Stimulated activated CD4-positive, alpha-beta T cell treated with anti-CD3 and anti-CD28 coated beads, Interleukin-1b, Interleukin-23, amount 100 ng/mL, for 24 hours (primary cell): ENCODE results near the gene LSM6.

Experiments
- DNase-seq, 4 experiments: peaks; one replicate each; pipeline ENCODE4 v3.0.0-alpha.2; 2020; ENCODE audit warnings: low read depth in 4 of 4, low spot score in 1 of 4

LSM6 gene

DNA sequence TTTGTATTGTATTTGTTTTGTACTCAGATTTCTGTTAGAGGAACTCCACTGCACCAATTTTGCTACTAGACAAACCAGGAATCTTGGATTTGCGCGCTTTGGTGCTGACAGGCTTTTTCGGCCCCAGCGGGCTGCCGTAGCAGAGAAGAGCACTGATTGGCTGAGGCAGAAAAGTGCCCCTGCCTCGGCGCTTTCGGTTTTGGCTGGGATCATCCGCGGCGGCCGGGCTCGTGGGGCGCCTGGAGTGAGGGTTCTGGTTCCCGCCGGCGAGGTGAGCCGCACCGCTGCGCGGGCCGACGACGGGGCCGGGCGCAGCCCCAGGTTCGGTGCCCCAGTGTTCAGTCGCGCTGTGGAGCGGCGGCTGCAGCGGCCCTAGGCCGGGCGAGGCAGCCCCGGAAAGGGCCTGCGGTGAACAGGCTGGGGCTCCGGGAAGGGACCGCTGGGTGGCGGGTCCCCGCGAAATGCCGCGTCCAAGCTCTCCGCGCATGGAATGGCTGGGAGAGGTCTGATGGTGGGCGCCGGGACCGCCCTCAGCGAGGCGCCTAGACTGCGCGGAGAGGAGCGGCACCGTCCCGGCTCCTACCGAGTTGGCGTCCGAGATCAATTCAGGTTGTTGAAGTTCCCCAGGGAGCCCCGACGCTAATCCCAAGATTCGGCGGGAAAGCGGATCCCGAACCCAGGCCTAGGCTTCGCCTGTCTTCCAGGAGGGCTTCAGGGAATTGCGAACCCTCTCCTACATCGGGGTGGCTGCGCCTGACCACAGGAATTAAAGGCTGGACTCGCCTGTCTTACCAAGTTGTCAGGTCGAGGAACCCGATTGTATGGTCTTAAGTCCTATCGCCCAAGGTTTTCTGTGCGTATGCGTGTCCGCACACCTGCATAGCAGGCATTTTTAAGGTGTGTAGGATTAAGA lies at the start of gene LSM6:
LSM6 (plus strand) TSS at position 178 of the 913 bp plus-strand sequence. CDS start 7,204 bp downstream, outside the sequence.
- peak; percentile 54 to 76 (median 70) for DNase-seq

GRCh38 chr4:146132445-146132844 lies 43.1 kb upstream of the LSM6 start:
- DNase-seq = peak in 2 of 4 experiments; percentile 1 to 46

- no peak for DNase-seq
Measured at GRCh38 chr4:146134761-146135445, 40.6 kb upstream of the LSM6 start.

DNA sequence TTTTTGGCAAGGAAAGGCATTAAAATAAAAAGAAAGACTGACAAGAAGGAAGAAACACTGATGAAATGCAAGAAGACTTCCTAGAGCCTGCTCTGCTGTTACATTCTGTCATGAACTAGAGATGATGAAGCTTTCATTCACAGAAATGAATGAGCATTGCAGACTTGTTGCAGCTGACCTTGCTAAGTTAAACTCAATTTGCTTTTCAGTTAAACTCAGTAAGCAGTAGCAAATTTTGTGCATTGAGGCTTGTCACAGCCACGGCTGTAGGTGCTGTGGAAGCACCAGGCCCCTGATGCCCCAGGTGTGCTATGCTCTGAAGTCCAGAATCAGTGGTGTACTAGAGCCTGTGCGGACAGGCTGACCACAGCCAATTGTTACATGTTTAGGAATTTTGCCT lies 39.6 kb upstream of the LSM6 start:
- no peak for DNase-seq

DNA sequence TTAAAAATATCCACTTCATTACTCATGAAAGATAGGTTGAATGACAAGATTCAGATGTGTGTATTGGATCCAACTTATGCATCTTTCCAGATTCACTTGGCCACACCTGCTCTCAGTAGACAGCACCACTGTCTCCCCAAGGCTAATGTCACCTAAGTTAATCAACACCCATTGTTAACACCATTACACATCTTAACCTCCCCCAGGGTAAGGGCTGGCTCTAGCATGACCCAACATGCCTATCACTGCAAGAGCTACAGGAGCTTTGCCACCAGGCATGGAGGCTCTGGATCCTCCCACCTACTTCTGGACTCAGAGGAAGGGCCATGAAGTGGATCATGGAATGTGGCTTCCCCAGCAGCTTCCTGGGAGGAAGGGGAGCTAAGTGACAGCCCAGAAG lies 32.8 kb upstream of the LSM6 start:
- DNase-seq = no peak

DNA sequence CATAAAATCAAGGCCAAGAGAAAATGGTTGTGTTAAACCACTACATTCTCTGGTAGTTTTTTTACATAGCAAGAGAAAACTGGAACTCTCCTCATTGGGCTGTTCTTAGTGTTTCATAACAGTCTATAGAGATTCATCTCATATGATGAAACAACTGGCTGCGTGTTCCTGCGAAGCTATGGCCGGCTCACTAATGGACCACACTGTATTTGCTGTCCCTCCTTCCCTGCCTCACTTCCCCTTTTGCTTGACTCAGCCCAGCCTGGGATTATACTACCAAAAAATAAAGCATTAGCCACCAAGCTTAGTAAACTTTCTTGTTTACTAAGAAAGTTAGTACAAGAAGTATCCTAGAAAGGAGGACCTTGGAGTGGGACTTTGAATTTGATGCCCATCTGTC lies 31.6 kb upstream of the LSM6 start:
- DNase-seq = no peak

DNA sequence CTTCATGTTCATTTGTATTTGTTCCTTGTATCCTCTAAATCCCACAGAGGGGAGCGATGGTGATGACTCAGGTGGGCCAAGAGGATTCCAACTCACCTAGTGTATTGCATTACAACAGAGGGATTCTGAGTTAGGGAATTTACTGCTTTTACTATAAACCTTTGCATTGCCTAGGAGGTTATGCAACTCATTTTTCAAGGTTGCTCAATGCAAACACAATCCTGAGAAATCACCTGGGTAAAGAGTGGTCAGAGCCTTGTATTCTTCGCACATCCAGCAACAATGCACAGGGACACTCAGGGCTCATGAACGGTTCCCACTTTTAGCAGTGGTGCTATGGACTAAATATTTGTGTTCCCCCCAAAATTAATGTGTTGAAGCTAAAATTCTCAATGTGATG lies 28.6 kb upstream of the LSM6 start:
- DNase-seq = no peak

DNA sequence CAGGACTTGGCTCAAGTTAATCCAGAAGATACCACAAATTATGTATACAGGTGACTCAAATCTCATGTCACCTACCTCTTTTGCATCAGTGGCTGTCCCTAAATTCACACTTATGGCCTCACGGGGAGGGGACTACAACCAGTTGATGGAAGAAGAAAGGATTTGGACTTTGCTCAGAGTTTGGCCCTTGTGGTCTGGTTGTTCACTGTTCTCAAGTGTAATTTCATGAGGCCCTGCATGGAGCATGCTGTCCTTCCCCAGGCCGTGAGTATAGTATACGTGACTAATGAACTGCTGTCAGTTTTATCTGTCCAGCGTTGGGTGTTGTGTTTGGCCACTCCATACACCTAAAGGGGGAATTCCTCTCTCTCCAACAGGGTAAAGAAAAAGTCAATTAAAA lies 27.5 kb upstream of the LSM6 start:
- no peak for DNase-seq

- DNase-seq = no peak
Measured at GRCh38 chr4:146154057-146154456, 21.5 kb upstream of the LSM6 start.

DNA sequence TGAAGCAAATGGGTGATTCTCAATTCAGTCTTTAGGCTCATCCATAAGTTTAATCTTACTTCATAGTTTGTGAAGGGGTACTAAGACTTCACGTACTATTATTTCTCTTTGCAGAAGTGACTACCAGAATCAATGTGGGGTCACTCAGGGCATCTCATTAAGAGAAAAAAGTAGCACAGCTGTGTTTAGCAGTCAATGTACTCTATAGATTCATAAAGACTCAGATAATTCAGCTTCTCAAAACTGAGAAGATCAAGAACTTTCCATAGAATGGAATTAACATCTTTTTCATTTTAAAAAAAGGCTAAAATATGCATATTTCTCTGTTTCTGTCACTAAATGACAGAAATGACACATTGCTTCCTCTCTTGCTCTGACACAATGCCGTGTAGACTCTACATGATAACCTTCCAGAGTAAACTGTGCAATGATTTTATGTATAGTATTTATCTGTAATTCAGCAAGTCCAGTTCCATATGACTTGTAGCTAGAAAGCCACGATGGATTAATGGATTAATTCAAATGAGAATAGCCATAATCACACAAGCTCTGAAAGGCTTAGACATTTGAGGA lies 20.3 kb upstream of the LSM6 start:
- DNase-seq = no peak

DNA sequence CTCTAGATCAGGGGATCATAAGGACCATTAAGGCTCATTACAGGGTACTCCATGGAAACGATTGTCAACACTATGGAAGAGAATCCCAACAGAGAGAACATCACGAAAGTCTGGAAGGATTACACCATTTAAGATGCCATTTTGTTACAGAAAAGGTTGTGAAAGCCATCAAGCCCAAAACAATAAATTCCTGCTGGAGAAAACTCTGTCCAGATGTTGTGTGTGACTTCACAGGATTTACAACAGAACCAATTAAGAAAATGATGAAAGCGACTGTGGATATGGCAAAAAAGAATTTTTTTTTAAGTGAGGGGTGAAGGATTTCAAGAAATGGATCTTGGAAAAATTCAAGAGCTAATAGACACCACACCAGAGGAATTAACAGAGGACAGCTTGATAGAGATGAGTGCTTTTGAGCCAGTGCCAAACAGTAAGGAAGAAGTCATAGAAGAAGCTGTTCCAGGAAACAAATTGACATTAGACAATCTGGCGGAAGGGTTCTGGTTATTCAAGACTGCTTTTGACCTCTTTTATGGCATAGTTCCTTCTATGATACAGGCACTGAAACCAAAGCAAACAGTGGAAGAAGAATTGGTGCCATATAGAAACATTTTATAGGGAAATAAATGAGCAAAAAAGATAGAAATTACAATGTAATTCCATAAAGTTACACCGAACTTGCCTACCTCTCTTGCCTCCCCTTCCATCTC lies 17.3 kb upstream of the LSM6 start:
- no peak for DNase-seq

DNA sequence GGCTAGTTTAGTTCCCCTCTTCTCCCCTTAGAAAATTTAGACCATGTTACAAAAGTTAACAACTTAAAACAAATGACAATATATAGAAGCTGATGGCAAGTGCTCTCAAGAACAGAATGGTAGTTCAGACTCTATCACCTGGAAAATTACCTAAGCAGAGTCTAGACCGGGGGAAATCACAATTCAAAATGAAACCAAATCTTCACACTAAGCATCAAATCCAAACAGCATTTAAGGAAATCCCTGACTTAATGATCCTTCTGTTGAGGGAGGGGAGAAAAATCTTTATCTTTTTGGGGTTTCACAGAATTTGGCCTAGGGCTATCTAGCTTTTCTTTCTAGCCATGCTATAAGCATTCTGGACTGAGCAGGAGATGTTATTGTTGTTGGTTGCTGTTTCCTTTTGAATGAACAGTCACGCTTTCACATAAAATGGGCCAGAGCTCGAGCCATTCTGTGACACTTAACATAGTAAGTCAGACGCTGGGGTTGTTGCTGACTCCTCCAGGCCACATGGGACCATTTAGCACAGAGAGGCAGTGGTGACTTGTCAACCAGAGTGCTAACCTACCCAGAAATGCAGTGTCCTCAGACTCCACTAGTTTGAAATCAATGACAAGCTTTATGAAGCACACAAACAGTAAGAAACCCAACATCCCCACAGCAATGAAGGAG lies 16.0 kb upstream of the LSM6 start:
- DNase-seq = no peak

DNA sequence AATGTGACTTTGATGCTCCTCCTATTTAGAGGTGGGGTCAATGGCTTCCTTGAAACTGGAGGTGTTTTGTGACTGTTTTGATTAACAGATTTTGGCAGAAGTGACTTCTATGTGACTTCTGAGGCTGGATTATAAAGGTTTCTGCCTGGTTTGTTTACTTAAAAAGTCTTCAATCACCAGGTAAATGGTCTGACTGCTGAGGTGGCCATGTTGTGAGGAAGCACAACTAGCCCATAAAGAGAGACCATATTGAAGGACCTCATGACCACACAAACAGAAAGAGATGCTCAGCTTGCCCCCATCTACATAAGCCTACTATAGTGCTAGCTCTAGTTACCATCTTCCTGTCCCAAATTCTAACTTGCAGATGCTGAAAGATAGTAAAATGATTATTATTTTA lies 14.3 kb upstream of the LSM6 start:
- DNase-seq = no peak

DNA sequence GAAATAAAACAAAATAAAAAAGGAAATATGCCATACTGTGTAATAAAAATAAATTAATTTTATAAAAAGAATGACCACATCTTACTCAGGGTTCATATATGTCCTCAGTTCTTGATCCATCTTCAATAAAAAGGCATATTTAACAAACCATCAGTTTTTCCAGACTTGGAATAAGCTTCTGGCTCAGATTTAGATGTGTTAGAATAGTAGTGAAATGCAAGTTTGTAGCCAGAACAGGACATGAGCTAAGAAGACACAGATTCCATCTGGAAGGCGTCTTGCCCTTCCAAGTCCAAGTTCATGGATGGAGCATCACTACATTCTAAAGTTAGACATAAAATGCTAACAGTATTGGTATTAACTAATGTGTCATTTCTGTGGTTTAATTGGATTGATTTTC lies 10.3 kb upstream of the LSM6 start:
- DNase-seq = no peak

- DNase-seq = no peak
Measured at GRCh38 chr4:146165840-146166239, 9.7 kb upstream of the LSM6 start.

DNA sequence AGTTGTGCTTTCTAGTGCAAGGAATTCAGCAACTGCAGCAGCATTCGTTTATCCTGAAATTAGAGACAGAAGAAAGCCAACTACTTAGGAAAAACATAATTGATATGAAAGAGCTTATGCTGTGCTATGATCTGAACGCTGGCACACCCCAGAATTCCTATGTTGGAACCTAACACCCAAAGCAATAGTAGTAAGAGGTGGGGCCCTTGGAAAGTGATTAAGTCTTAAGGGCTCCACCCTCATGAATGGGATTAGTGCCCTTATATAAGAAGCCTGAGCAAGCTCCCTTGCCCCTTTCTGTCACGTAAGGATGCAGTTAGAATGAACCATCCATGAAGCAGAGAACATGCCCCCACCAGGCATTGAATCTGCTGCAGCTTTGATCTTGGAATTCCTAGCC lies 5.4 kb upstream of the LSM6 start:
- DNase-seq = no peak

- DNase-seq = no peak
Measured at GRCh38 chr4:146176891-146177290, 1.4 kb downstream of the LSM6 start.

DNA sequence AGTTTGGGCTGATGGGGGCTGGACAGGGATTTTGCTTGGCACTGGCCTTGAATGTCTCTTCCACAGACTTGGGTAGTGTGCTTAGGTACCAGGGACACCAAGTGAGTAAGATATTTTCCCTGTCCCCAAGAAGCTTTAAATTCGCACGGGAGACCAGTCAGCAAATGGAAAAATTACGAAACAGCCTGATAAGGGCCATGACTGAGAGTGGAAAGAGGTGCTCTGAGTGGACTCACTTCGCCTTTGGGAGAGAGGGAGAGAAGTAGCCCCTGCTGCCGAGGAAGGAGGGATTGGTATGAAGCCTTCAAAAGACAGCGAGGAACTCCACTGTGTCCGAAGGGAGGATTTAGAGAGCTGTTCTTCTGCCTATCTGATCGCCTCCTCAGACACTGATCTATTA lies 2.6 kb downstream of the LSM6 start:
- DNase-seq = no peak

DNA sequence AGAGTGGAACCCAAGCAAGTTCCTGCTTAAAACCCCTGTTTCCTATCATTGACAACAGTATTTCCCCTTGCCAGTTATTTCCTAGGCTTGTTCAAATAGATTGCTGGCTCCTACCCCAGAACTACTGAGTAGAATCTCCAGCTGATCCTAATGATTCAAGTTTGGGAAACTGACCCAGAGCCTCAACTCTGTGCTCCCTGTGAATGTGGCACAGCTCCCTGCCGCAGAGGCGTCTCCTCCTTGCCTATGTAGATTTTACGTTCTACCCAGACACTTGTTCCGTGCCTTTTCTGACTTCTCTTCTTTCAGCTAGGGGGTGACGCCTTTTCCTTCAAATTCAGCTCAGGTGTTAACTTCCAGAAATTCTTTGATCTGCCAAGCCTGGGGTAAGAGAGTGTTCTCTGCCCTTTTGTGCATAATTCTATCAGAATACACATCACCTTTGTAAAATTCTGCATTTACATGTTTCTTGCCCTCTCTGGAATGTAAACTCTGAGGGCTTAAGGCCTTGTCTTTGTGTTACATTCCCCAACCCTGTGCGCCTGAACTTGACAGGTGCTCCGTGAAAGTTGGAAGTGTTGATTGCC lies 4.4 kb downstream of the LSM6 start:
- DNase-seq = no peak

DNA sequence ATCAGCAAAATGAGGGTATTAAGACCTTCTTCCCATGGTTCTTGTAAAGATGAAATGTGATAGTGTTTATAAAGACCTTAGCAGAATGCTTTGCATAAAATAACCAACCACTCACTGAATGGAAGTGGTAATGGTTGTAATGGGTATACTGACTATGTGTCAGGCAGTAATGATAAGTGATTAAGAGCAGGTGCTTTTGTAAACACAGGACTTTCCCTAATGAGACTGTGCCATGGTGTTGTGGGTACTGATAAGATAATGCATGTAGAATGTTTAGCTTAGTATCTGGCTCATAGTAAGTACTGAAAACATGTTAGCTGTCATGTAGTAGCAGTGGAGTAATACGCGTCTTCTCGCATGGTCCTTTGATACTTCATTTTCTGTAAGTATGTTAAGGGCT lies 6.9 kb downstream of the LSM6 start:
- no peak for DNase-seq

- DNase-seq = no peak
Measured at GRCh38 chr4:146183209-146183608, 7.7 kb downstream of the LSM6 start.
